HG02973 (cell line): ENCODE data around the gene CCR9.
A peak's percentile ranks its signal among the peaks of the same experiment; 100 is the strongest.
"Not testable (repeated sequence)": the region's sequence is repeated elsewhere in the genome, so short reads cannot be mapped to it uniquely, and the experiment has no call there.

ENCODE experiments used
- ATAC-seq: cut with Tn5 transposase; IDR thresholded peaks from one replicate; pipeline ENCODE4 v1.9.1; 2021; ENCODE audit warnings: moderate library complexity; ENCODE audit not compliant: unreplicated experiment

The CCR9 gene

GRCh38 chr3:45885979-45886705 lies at the start of gene CCR9:
Gene CCR9 (plus strand): TSS chr3:45886543. CDS start chr3:45894934, 8,391 bp downstream.
- ATAC-seq: no peak

- ATAC-seq: no peak
Measured at GRCh38 chr3:45838466-45838865, 47.9 kb upstream of the CCR9 start.

- peak; percentile 26 for ATAC-seq
Measured at GRCh38 chr3:45841420-45841756, 45.0 kb upstream of the CCR9 start.

GRCh38 chr3:45841757-45842491 lies 44.4 kb upstream of the CCR9 start, which contains the start of gene LZTFL1:
Gene LZTFL1 (minus strand): TSS chr3:45842119. CDS start chr3:45841991, 128 bp downstream.
- ATAC-seq: peak; percentile 81

- no peak for ATAC-seq
Measured at GRCh38 chr3:45842851-45843625, 43.3 kb upstream of the CCR9 start.

GRCh38 chr3:45844616-45845015 lies 41.7 kb upstream of the CCR9 start:
- no peak for ATAC-seq

- ATAC-seq: no peak
Measured at GRCh38 chr3:45848392-45848791, 38.0 kb upstream of the CCR9 start.

- ATAC-seq: no peak
Measured at GRCh38 chr3:45852828-45853227, 33.5 kb upstream of the CCR9 start.

GRCh38 chr3:45856323-45856722 lies 30.0 kb upstream of the CCR9 start:
- ATAC-seq: not testable (repeated sequence)

GRCh38 chr3:45857024-45857423 lies 29.3 kb upstream of the CCR9 start:
- ATAC-seq: not testable (repeated sequence)

GRCh38 chr3:45858809-45859543 lies 27.4 kb upstream of the CCR9 start:
- no peak for ATAC-seq

GRCh38 chr3:45860481-45860880 lies 25.9 kb upstream of the CCR9 start:
- ATAC-seq: no peak

GRCh38 chr3:45861043-45861719 lies 25.2 kb upstream of the CCR9 start:
- peak; percentile 36 for ATAC-seq

- ATAC-seq: peak; percentile 78
Measured at GRCh38 chr3:45864760-45865519, 21.4 kb upstream of the CCR9 start.

- ATAC-seq: no peak
Measured at GRCh38 chr3:45865563-45865962, 20.8 kb upstream of the CCR9 start.

GRCh38 chr3:45868213-45868612 lies 18.1 kb upstream of the CCR9 start:
- ATAC-seq: no peak

GRCh38 chr3:45868650-45869049 lies 17.7 kb upstream of the CCR9 start:
- no peak for ATAC-seq

- ATAC-seq: no peak
Measured at GRCh38 chr3:45869638-45870037, 16.7 kb upstream of the CCR9 start.

- ATAC-seq: no peak
Measured at GRCh38 chr3:45870099-45870498, 16.2 kb upstream of the CCR9 start.

- ATAC-seq: no peak
Measured at GRCh38 chr3:45871780-45872179, 14.6 kb upstream of the CCR9 start.
